GM12801 (cell line): Measurements from ENCODE around the gene PODXL2.

Experiments
- TF ChIP-seq, protein P1 (sequence below): IDR thresholded peaks from one replicate; pipeline ENCODE4 v1.5.1; 2011; ENCODE audit warnings: control low read depth; ENCODE audit not compliant: insufficient read length; ENCODE audit errors: extremely low read depth

PODXL2 gene

DNA sequence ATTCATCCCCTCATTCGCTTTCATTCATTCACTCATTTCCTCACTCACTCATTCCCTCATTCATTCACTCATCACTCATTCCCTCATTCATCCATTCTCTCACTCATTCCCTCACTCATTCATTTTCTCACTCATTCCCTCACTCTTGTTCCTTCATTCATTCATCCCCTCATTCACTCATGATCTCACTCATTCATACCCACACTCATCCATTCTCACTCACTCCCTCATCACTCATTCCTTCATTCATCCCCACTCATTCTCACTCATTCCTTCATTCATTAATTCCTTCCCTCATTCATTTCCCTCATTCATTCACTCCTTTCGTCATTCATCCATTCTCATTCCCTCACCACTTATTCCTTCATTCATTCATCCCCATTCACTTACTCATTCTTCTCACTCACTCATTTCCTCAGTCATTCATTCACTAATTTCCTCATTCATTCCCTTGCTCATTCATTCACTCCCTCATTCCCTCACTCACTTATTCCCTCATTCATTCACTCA, 58.3 kb downstream of the PODXL2 start:
- TF ChIP-seq, protein P1, sequence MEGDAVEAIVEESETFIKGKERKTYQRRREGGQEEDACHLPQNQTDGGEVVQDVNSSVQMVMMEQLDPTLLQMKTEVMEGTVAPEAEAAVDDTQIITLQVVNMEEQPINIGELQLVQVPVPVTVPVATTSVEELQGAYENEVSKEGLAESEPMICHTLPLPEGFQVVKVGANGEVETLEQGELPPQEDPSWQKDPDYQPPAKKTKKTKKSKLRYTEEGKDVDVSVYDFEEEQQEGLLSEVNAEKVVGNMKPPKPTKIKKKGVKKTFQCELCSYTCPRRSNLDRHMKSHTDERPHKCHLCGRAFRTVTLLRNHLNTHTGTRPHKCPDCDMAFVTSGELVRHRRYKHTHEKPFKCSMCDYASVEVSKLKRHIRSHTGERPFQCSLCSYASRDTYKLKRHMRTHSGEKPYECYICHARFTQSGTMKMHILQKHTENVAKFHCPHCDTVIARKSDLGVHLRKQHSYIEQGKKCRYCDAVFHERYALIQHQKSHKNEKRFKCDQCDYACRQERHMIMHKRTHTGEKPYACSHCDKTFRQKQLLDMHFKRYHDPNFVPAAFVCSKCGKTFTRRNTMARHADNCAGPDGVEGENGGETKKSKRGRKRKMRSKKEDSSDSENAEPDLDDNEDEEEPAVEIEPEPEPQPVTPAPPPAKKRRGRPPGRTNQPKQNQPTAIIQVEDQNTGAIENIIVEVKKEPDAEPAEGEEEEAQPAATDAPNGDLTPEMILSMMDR: no peak

DNA sequence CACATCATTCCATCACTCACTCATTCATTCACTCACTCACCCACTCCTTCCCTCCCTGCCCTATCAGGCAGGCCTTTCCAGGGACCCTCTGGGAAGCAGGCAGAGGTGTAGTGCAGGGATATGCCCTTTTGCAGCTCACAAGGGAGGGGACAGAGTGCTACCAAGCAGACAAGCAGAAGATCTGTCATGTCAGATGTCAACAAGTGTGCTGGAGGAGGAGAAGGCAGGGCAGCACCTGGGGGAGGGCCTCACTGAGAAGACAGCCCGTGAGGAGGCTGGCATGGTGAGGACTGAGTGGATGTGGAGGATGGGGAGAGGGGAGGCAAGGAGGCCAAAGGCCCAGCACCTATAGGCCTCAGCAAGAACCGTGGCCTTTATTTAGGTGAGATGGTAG, 59.0 kb downstream of the PODXL2 start:
- TF ChIP-seq, protein P1: no peak

DNA sequence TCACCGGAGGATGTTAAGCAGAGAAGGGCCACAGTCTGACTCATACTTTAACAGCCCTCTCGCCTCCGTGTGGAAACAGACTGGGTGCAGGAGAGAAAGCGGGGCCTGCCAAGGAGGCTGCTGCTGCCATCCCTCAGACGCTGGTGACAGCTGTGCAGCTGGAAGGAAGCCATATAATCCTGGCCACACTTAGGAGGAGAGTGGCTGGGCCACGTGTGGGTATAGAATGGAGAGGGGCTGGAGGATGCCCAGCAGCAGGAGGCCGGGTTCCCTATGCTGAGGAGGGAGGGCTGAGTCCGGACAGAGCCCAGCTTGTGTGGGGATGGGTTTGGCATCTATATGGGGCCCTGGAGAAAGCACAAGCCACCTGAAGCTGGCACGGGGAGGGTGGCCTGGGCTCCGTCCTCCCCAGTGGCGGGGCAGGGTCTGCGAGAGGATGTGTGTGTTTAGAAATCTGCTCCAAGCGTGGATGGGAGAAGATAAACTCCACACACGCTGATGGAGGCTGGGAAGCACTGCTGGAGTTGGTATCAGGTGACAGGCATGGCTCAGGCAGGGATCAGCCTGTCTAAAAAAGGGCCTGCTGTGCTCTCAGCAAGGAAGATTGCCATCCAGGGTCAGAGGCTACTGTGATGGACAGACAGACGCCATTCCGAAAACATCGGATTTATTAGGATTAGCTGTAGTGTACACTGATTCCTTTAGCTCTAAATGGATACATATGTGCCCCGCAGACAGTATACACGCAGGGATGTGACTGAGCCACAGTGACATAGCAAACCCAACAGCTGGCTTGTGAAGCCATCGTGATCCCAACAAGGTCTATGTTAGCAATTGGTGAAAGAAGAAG, 59.7 kb downstream of the PODXL2 start:
- TF ChIP-seq, protein P1: no peak

- TF ChIP-seq, protein P1: no peak
Measured at GRCh38 chr3:127689266-127689860, 60.4 kb downstream of the PODXL2 start.

- TF ChIP-seq, protein P1: no peak
Measured at GRCh38 chr3:127690106-127690505, 61.1 kb downstream of the PODXL2 start.

DNA sequence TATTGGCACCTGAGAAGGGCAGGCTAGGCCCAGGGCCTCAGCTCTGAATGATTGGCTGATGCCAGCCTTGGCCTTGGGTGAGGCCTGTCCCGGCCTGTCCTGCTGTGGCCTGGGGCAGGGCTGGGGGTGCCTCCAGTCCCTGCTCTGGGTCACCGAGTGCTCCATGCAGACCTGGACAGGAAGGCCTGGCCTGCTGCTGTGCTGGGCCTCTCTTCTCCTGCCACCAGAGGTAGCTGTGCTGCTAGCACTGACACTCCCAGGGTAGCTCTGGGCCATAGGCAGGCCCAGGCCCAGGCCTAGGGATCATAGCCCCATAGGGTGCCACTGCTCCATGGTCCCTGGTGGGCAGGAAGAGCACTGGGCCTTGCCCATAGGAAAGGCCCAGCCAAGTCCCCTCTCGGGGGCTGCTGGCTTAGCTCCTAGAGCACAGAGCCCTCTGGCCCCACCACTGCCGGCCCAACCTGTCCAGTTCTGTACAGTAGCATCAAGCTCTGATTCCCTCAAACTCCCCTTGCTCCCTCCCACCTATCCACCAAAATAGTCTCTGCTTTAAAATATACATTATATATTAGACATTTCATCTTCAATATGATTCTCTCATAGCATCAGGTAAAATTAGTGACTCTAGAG, 62.0 kb downstream of the PODXL2 start:
- TF ChIP-seq, protein P1: no peak

DNA sequence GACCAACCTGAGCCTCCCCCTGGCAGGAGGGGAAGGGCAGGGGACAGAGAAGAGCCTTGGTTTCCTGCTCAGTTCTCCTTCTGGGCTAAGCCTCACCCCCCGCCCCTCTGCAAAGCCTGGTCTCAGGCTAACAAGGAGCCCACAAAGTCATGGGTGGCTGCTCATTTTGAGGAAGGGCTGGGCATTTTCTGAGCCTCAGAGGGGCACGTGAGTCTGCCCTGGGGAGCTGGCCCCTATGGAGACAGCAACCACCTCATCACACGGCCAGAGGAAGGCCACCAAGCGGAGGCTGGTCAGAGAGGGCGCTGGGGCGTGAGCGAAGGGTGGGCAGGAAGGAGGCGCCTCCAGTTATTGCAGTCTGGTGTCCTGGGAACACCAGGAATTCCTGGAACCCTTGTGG, 62.5 kb downstream of the PODXL2 start:
- TF ChIP-seq, protein P1: no peak
